Measurements from ENCODE around the gene PGBD2. TPM values are rescaled to one million over a fixed set of nuclear protein-coding genes. Genes with fewer than 3 reads are reported as not detected.

The PGBD2 gene
- total and polyA plus RNA-seq, 9 of the 15 experiments (the other 6 are each of a cell fraction or from before 2014, with no cell fraction given) = 11.9 to 21.8 (median 14.7) TPM

GRCh38 chr1:248890549-248891498 is 15.2 kb upstream of the PGBD2 start (continued):
- TF ChIP-seq, protein P1, sequence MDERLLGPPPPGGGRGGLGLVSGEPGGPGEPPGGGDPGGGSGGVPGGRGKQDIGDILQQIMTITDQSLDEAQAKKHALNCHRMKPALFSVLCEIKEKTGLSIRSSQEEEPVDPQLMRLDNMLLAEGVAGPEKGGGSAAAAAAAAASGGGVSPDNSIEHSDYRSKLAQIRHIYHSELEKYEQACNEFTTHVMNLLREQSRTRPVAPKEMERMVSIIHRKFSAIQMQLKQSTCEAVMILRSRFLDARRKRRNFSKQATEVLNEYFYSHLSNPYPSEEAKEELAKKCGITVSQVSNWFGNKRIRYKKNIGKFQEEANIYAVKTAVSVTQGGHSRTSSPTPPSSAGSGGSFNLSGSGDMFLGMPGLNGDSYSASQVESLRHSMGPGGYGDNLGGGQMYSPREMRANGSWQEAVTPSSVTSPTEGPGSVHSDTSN (CRISPR knock-in tag; IDR thresholded peaks at IDR 0.05; ENCODE audit: low read depth) = no peak
- TF ChIP-seq, protein P1 (tag; conservative IDR thresholded peaks at IDR 0.05; ENCODE audit: low read depth) = peak; percentile 70
- TF ChIP-seq ZNF609 (CRISPR knock-in tag; IDR thresholded peaks at IDR 0.05; ENCODE audit: borderline replicate concordance) (no peak), ELF1 (tag; IDR thresholded peaks at IDR 0.05) (no peak), ZC3H8 (IDR thresholded peaks at IDR 0.05) (peak; percentile 79; the same call in 1 of the 2 replicates), POLR3A (IDR thresholded peaks at IDR 0.05; ENCODE audit: borderline replicate concordance, extremely low read depth, insufficient read depth, insufficient read length) (no peak), SMARCB1 (IDR thresholded peaks at IDR 0.05; ENCODE audit: insufficient read length, low read depth) (no peak), KAT8 (IDR thresholded peaks at IDR 0.05; ENCODE audit: low read depth) (no peak), ZFP36 (IDR thresholded peaks at IDR 0.05; ENCODE audit: low read depth, low read length, partially characterized antibody) (no peak), BRD9 (IDR thresholded peaks at IDR 0.05; ENCODE audit: low read depth, partially characterized antibody) (peak; percentile 63), GABPA (tag; conservative IDR thresholded peaks at IDR 0.05; ENCODE audit: low read depth) (no peak), ZNF354B (CRISPR knock-in tag; IDR thresholded peaks at IDR 0.05) (no peak)
- TF ChIP-seq, protein P2, sequence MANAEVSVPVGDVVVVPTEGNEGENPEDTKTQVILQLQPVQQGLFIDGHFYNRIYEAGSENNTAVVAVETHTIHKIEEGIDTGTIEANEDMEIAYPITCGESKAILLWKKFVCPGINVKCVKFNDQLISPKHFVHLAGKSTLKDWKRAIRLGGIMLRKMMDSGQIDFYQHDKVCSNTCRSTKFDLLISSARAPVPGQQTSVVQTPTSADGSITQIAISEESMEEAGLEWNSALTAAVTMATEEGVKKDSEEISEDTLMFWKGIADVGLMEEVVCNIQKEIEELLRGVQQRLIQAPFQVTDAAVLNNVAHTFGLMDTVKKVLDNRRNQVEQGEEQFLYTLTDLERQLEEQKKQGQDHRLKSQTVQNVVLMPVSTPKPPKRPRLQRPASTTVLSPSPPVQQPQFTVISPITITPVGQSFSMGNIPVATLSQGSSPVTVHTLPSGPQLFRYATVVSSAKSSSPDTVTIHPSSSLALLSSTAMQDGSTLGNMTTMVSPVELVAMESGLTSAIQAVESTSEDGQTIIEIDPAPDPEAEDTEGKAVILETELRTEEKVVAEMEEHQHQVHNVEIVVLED (CRISPR knock-in tag; IDR thresholded peaks at IDR 0.05) = no peak
- TF ChIP-seq, protein P3, sequence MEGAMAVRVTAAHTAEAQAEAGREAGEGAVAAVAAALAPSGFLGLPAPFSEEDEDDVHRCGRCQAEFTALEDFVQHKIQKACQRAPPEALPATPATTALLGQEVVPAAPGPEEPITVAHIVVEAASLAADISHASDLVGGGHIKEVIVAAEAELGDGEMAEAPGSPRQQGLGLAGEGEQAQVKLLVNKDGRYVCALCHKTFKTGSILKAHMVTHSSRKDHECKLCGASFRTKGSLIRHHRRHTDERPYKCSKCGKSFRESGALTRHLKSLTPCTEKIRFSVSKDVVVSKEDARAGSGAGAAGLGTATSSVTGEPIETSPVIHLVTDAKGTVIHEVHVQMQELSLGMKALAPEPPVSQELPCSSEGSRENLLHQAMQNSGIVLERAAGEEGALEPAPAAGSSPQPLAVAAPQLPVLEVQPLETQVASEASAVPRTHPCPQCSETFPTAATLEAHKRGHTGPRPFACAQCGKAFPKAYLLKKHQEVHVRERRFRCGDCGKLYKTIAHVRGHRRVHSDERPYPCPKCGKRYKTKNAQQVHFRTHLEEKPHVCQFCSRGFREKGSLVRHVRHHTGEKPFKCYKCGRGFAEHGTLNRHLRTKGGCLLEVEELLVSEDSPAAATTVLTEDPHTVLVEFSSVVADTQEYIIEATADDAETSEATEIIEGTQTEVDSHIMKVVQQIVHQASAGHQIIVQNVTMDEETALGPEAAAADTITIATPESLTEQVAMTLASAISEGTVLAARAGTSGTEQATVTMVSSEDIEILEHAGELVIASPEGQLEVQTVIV (CRISPR knock-in tag; IDR thresholded peaks at IDR 0.05; ENCODE audit: borderline replicate concordance) = no peak
